ENCODE measurements around the gene GATAD2B.
A peak's percentile ranks its signal among the peaks of the same experiment; 100 is the strongest.

Gene GATAD2B

DNA sequence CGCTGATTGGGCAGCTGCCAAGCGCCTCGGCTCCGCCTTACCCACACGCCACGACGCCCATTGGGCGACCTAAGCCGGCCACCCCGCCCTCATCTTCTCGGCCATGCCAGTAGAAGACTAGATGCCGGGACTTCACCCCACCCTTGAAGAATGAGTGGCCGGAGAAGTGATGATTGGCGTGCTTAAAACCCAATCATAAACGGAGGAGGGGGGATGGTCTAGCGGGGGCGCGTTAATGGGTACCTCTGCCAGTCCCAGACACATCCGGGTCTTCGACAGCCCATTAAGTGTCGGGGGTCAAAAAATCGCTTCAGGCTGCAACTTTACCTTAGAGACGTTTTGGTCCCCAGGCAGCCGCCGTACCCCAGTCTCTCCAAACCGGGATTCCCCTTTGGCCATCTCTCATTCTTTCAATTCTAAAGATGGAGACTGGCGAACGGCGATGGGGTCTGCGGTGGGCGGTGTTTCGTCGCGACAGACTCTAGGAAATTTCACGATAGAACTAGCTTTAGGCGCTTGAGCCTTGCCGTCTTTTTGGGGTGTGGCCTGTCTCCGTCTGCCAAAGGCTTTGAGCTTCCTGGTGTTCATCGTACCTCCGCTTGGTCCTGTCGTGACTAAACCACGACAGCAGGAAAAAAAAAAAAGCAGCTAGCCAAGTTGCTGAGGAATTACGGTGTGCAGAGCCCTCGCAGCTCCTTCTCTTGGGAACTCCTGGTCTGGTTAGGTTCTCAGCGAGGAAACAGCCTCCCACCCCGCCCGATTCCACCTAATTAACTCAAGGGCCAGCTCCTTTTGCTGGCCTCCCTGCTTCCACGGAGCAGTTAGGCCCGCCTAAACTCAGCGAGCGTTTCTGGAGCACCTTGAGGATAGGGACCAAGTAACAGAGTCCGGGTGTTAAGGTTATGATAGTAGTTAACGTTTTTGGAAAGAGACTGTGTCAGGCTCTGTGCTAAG, at the start of gene GATAD2B:
Gene GATAD2B, minus strand, starts transcription at position 1 of the 954 bp plus-strand sequence. CDS start 94,625 bp downstream, outside the sequence.
- peak; percentile 100 for DNase-seq

GRCh38 chr1:153970346-153970745, 47.6 kb upstream of the GATAD2B start:
- DNase-seq = no peak

DNA sequence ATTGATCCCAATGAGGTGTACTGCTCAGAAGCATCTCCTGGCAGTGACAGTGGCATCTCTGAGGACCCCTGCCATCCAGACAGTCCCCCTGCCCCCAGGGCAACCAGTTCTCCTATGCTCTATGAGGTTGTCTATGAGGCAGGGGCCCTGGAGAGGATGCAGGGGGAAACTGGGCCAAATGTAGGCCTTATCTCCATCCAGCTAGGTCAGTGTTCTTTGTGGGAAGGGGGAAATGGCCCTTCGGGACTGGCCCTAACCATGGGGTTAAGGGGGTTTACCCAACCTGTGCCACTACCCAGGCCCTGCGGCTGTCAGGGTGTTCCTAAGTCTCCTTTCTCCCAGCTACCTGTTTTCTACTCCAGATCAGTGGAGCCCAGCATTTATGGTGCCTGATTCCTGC, 46.2 kb upstream of the GATAD2B start:
- no peak for DNase-seq

DNA sequence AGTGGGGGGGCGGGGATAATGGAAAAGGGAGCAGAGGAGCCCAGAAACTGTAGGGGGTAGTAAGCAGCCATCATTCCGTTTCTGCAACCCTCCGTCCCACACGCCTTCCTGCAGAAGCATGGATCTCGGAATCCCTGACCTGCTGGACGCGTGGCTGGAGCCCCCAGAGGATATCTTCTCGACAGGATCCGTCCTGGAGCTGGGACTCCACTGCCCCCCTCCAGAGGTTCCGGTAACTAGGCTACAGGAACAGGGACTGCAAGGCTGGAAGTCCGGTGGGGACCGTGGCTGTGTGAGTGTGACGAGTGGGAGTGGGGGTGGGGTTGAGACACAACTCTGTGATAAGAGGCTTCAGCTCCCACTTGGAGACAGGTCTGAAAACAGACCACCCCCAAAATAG, 45.6 kb upstream of the GATAD2B start:
- peak; percentile 59 for DNase-seq

- DNase-seq = no peak
Measured at GRCh38 chr1:153968000-153968363, 45.2 kb upstream of the GATAD2B start.

GRCh38 chr1:153967107-153967999, 44.6 kb upstream of the GATAD2B start, which contains the start of gene CREB3L4:
TSS of gene CREB3L4 (plus strand) at chr1:153967902. CDS start at chr1:153968526, 624 bp downstream.
- peak; percentile 100 for DNase-seq

DNA sequence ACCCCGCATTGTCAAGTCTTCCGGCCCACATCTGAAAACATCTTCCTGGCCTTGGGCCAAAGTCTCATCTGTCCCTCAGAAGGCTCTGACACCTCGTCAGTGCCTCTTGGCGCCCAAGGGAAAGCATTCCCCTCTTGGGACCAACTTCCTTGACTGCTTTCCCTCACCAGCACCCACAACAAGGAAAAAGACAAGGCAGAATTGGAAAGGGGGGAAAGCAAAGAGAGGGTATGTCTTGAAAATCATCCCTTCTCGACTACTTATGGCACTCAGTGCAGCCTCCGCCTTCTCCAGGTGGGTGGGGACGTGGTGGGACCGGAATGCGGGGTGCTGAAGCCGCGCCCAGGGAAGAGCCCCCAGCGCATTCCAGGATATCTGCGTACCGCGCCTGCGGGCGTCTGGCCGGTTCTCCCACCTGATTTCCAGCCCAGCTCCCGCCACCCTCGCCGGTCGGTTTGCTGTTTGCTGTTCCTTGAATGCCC, 41.1 kb upstream of the GATAD2B start:
- DNase-seq = peak; percentile 94

- peak; percentile 100 for DNase-seq
Measured at GRCh38 chr1:153963030-153963849, 40.5 kb upstream of the GATAD2B start, which contains the start of gene SLC39A1. TSS of gene SLC39A1 (minus strand) at chr1:153963537. CDS start at chr1:153962715, 822 bp downstream.

- DNase-seq = no peak
Measured at GRCh38 chr1:153962088-153963029, 39.6 kb upstream of the GATAD2B start.

DNA sequence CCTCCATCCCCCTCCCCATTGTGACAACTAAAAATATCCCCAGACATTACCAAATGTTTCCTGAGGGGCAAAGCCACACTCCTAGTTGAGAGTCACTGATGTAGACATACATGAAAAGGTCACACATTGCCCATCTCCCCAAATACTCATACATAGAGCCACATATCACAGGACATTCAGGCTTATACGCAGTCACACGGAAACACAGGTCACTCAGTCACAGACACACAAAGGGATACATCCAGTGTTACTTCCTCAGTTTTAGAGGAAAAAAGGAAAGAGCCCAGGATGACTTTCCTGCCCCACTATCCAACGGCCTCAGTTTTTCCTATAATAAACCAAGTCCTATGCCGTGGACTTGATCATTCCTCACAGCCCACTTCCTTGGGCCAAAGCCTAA, 38.6 kb upstream of the GATAD2B start:
- DNase-seq = no peak

DNA sequence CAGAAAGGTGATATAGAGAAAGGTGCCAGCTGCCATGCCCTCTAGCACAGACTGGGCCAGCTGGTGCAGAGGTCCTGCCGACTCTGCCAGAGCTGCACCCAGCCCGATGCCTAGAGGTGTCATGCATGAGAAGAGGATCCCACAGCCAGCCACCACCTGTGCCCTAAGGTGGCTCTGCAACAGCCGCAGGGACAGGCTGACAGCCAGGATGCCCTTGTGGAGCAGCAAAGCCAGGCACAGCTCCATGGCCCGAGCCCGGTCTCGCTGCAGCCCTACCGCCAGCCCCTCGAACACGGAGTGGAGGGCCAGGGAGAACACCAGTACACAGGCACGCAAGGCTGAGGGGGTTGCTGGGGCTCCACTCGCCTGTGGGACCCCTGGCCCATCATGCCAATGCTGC, 37.4 kb upstream of the GATAD2B start:
- DNase-seq = no peak

GRCh38 chr1:153959454-153959853, 36.7 kb upstream of the GATAD2B start:
- no peak for DNase-seq

DNA sequence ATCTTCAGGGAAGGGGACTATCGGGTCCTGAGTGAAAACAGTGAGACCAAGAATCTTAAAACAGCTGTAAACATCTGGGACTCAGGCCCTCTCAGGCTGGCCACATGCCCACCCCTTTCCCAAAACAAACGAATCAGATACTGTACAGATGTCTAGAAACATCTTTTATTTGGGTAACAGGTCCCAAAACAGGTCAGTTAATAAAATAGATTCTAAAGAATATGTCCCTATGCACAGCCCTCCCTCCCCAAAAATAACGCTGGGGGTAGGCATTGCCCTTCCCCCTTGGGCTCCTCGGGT, 36.1 kb upstream of the GATAD2B start:
- no peak for DNase-seq

DNA sequence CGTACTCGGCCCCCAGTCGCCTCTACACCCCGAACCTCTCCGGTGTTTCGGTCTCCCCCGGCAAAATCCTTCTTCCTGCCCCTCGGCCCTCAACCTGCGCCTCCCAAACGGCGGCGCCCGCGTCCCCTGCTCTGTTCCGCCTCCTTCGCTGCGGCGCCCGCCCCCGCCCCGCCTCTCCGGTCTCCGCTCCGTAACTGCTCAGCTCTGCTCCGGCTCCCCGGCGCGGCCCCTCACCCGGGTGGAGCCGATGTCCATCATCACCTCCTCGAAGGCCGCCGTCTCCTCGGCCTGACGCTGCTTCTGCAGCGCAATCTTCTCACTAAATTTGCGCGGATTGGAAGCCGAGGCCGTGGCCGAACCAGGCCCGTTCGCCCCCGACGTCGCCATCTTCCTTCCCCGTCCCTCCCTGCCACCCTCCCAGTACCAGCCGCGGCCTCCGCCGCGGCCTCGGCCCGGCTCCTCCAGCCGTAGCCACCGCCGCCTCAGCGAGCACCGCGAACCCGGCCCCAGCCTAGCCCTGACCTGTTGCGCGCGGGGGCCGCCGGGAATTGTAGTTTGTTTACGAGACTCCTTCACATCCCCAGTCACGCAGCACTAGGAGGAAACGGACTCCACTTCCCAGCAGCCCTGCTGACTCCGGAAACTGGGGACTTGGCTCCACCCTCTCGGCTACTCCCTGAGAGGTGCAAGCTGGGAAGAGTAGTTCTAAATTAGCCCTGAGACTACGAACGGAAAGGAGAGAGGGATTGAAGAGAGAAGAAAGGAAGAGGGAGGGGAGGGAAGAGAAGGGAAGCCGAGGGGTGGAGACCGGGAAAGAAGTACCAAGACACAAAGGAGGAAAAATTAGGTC, 35.6 kb upstream of the GATAD2B start, which contains the start of gene CRTC2:
Gene CRTC2, minus strand, starts transcription at position 502 of the 850 bp plus-strand sequence. Its CDS starts 115 bp downstream, at position 387.
- DNase-seq = peak; percentile 100

GRCh38 chr1:153957744-153958110, 35.0 kb upstream of the GATAD2B start:
- no peak for DNase-seq

DNA sequence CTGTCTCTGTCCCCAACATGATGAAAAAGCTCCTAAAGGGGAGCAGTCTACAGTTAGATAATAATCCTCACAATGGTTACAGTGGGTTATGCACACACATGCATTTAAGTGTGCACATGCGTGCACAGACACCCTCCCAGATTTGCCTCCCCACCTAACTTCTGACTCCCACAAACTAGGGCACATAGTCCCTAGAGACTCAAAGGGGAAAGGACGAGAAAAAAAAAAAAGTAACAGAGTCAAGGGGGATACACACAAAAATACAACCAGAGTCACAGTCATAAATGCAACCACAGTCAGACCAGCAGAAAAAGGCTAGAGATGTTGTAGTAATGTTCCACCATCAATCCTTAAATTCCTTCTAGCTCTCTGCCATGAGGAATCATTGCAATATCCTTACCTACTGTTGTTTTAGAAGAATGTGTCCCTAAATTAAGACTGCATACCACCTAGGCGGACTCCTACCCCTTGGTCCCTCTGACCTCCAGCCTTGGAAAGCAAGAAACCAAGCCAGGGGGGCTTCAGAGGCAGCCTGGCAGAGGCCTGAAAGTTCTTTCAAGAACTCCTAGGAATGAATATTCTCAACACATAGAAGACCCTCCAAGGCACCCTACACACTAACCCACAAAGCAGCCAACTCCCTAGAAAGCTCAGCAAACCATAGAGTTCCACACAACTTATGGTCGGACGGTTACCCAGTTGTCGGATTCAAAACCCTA, 34.4 kb upstream of the GATAD2B start:
- DNase-seq = no peak

DNA sequence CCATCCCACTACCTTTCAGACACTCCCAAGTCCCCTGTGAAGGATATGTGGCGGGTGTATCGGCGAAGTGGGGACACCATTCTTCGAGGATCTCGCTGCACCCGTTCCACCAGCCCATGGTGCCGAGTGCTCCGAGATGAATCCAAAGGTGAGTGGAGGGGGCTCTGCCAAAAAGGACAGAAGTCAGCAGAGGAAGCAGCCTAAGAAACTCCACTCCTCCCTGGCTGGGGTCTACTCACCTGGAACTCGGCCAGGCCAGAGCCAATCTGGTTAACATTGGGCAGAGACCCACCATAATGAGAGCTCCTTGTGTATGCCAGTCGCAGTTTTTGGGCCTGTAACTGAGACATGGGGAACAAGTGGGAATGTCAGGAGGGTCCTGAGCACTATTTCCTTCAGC, 32.1 kb upstream of the GATAD2B start:
- DNase-seq = no peak

GRCh38 chr1:153953859-153954365, 31.1 kb upstream of the GATAD2B start:
- no peak for DNase-seq

GRCh38 chr1:153951801-153952200, 29.0 kb upstream of the GATAD2B start:
- DNase-seq = no peak

Data from NCI-H82 (cell line).